GM12878 (cell line): ENCODE results near the gene FSIP1. TPM values are rescaled to one million over a fixed set of nuclear protein-coding genes. Genes with fewer than 3 reads are reported as not detected.

Experiments
- ATAC-seq: fragments of 200-7000 bp; cut with Tn5 transposase; 3 replicates; pipeline ENCODE4 v1.9.1; 2020; ENCODE audit warnings: mild to moderate bottlenecking, moderate library complexity
- BruUV-seq: library from RNA; stranded (reverse); fragments of 400-500 nt; replicated peaks from 2 replicates; lab custom pipeline; 2021; lab: Mats Ljungman, UMichigan
- CTCF ChIA-PET: fragments of 300-600 bp; sonication (Branson Sonifier 250); formaldehyde crosslinking; extraction: SDS; loops from one replicate; lab custom pipeline; 2021; ENCODE audit warnings: inconsistent platforms; lab: Yijun Ruan, JAX
- POLR2A ChIA-PET: fragments of 350-600 bp; formaldehyde crosslinking; extraction: SDS; loops from one replicate; lab custom pipeline; 2021; ENCODE audit warnings: inconsistent platforms; lab: Charles Lee
- RAD21 ChIA-PET: fragments of 300-600 bp; sonication (Branson Sonifier 250); formaldehyde crosslinking; loops from one replicate; lab custom pipeline; 2023; ENCODE audit warnings: antibody characterized with exemption; ENCODE audit not compliant: unreplicated experiment; lab: Charles Lee
- SMC1A ChIA-PET: fragments of 300-600 bp; sonication (Branson Sonifier 250); formaldehyde crosslinking; loops from one replicate; lab custom pipeline; 2023; ENCODE audit not compliant: unreplicated experiment, uncharacterized antibody; lab: Charles Lee
- DNase-seq: peaks from one replicate; pipeline ENCODE4 v3.0.0-alpha.2; 2011; ENCODE audit warnings: low read depth, low spot score
- FAIRE-seq: peaks from 3 replicates; lab custom pipeline; 2011; peaks lifted over from hg19 to GRCh38; lab: Jason Lieb, UNC
- H2AFZ ChIP-seq: 2 replicates; pipeline ENCODE4 v1.6.0; 2011; ENCODE audit warnings: low read depth, low read length, control low read depth; ENCODE audit not compliant: control insufficient read depth
- H3K27ac ChIP-seq: 2 replicates; pipeline ENCODE4 v1.5.1; 2011; ENCODE audit warnings: control low read depth; ENCODE audit not compliant: control insufficient read depth, insufficient read depth
- H3K27me3 ChIP-seq, 2 experiments: replicated peaks in 1 of 2; 2 replicates each; pipeline versions ENCODE4 v1.6.0 to v1.6.1; 2011; ENCODE audit warnings: low read length in 1 of 2; ENCODE audit not compliant: control insufficient read depth in 2 of 2, insufficient read depth in 2 of 2
- H3K36me3 ChIP-seq, 2 experiments: 2 replicates each; pipeline ENCODE4 v1.5.1; 2011; ENCODE audit warnings: low read length in 1 of 2; ENCODE audit not compliant: control insufficient read depth in 2 of 2, insufficient read depth in 2 of 2
- H3K4me1 ChIP-seq: 2 replicates; pipeline ENCODE4 v1.6.1; 2011; ENCODE audit warnings: mild to moderate bottlenecking, low read length, moderate library complexity, mixed read lengths; ENCODE audit not compliant: control insufficient read depth, insufficient read depth
- H3K4me2 ChIP-seq: 2 replicates; pipeline ENCODE4 v1.6.0; 2011; ENCODE audit warnings: control low read depth; ENCODE audit not compliant: control insufficient read depth, insufficient read depth
- H3K4me3 ChIP-seq: fragments of 200-600 bp; sonication (generic); 2 replicates; pipeline ENCODE4 v1.5.1; 2016
- H3K79me2 ChIP-seq: 2 replicates; pipeline ENCODE4 v1.6.0; 2011; ENCODE audit warnings: low read length; ENCODE audit not compliant: control insufficient read depth, insufficient read depth
- H3K9ac ChIP-seq: 2 replicates; pipeline ENCODE4 v1.8.0; 2011; ENCODE audit warnings: low read length, control low read depth, mixed read lengths; ENCODE audit not compliant: control insufficient read depth, insufficient read depth
- H3K9me3 ChIP-seq: replicated peaks from 3 replicates; pipeline ENCODE4 v1.5.1; 2011; ENCODE audit warnings: mild to moderate bottlenecking, low read length; ENCODE audit not compliant: control insufficient read depth, insufficient read depth
- H4K20me1 ChIP-seq: 2 replicates; pipeline ENCODE4 v1.6.0; 2011; ENCODE audit not compliant: control insufficient read depth, insufficient read depth
- E2F8 ChIP-seq: fragments of 450-650 bp; IDR thresholded peaks from 2 replicates; pipeline ENCODE4 v1.6.1; 2018; ENCODE audit warnings: mild to moderate bottlenecking, low read depth, moderate library complexity; ENCODE audit not compliant: partially characterized antibody
- ESRRA ChIP-seq: IDR thresholded peaks from 2 replicates; pipeline ENCODE4 v1.6.1; 2012; ENCODE audit warnings: mild to moderate bottlenecking, low read length, improper control_type of control experiment
- MEF2B ChIP-seq: fragments of 450-650 bp; IDR thresholded peaks from 2 replicates; pipeline ENCODE4 v1.6.1; 2018; ENCODE audit warnings: mild to moderate bottlenecking, moderate library complexity; ENCODE audit not compliant: partially characterized antibody, poor library complexity, severe bottlenecking
- MXI1 ChIP-seq: fragments of 150-350 bp; IDR thresholded peaks from 2 replicates; pipeline ENCODE4 v1.6.1; 2011; ENCODE audit warnings: low read depth, mild to moderate bottlenecking, inconsistent platforms, low read length, improper control_type of control experiment
- NR2C1 ChIP-seq: fragments of 450-650 bp; IDR thresholded peaks from 2 replicates; pipeline ENCODE4 v1.6.1; 2017; ENCODE audit warnings: antibody characterized with exemption, mild to moderate bottlenecking, moderate library complexity
- PAX5 ChIP-seq: IDR thresholded peaks from 2 replicates; pipeline ENCODE4 v1.6.1; 2011; ENCODE audit warnings: low read depth, low read length, borderline replicate concordance
- PAX8 ChIP-seq: fragments of 450-650 bp; IDR thresholded peaks from 2 replicates; pipeline ENCODE4 v1.6.1; 2017; ENCODE audit warnings: mild to moderate bottlenecking, moderate library complexity
- PKNOX1 ChIP-seq: fragments of 450-650 bp; IDR thresholded peaks from 2 replicates; pipeline ENCODE4 v1.6.1; 2016; ENCODE audit warnings: mild to moderate bottlenecking
- POLR2AphosphoS2 ChIP-seq: IDR thresholded peaks from 2 replicates; pipeline ENCODE4 v1.6.1; 2011; ENCODE audit warnings: low read depth, mild to moderate bottlenecking, low read length, improper control_type of control experiment, moderate library complexity
- RELB ChIP-seq: fragments of 450-650 bp; IDR thresholded peaks from 2 replicates; pipeline ENCODE4 v1.6.1; 2017; ENCODE audit warnings: low read depth, mild to moderate bottlenecking, moderate library complexity
- RFX5 ChIP-seq: IDR thresholded peaks from 2 replicates; pipeline ENCODE4 v1.6.1; 2011; ENCODE audit warnings: low read depth, low read length, improper control_type of control experiment
- SIN3A ChIP-seq: IDR thresholded peaks from 2 replicates; pipeline ENCODE4 v1.6.1; 2012; ENCODE audit warnings: low read depth, low read length, improper control_type of control experiment
- SIX5 ChIP-seq: IDR thresholded peaks from 2 replicates; pipeline ENCODE4 v1.6.1; 2011; ENCODE audit warnings: mild to moderate bottlenecking, low read depth, low read length, moderate library complexity; ENCODE audit not compliant: severe bottlenecking
- SKIL ChIP-seq: fragments of 450-650 bp; IDR thresholded peaks from 2 replicates; pipeline ENCODE4 v1.6.1; 2017; ENCODE audit warnings: mild to moderate bottlenecking, low read depth, inconsistent platforms; ENCODE audit not compliant: poor library complexity, severe bottlenecking
- SRF ChIP-seq, 2 experiments: IDR thresholded peaks; 2 replicates each; pipeline ENCODE4 v1.6.1; 2011; ENCODE audit warnings: low read depth in 2 of 2, low read length in 2 of 2, mild to moderate bottlenecking in 1 of 2, moderate library complexity in 1 of 2
- TBL1XR1 ChIP-seq: IDR thresholded peaks from 2 replicates; pipeline ENCODE4 v1.6.1; 2012; ENCODE audit warnings: low read depth, low read length, improper control_type of control experiment
- YY1 ChIP-seq: IDR thresholded peaks from 2 replicates; pipeline ENCODE4 v1.6.1; 2011; ENCODE audit warnings: low read depth, mild to moderate bottlenecking, low read length
- ZNF207 ChIP-seq: fragments of 450-650 bp; IDR thresholded peaks from 2 replicates; pipeline ENCODE4 v1.6.1; 2014; ENCODE audit warnings: antibody characterized with exemption, mild to moderate bottlenecking, borderline replicate concordance
- WGBS: methylation state at CpG from one replicate; pipeline ENCODE4 v1.1.6; 2016; ENCODE audit warnings: low lambda C conversion rate; ENCODE audit not compliant: insufficient replicate concordance, insufficient coverage; ENCODE audit errors: missing lambda C conversion rate; 5-methylcytosine and 5-hydroxymethylcytosine counted together
- in situ Hi-C: fragments of 300-500 bp; cut with MboI; formaldehyde crosslinking; loops from 9 replicates; pipeline ENCODE4 v1.14.3; 2018; ENCODE audit warnings: mixed read lengths
- intact Hi-C: fragments of 100-400 bp; cut with micrococcal nuclease; formaldehyde crosslinking; loops from one replicate; pipeline ENCODE4 v1.14.2; 2022; ENCODE audit not compliant: unreplicated experiment
- polyA plus RNA-seq, 11 experiments: library from polyadenylated mRNA; depleted of rRNA in 4 of 11; unstranded in 6 of 11; stranded (reverse) in 5 of 11; fragments of >200 nt; fragmentation: Nextera tagmentation in 4 of 11; fragmentation: Illumina TruSeq in 1 of 11; extraction: Ambion mirVana in 4 of 11; extraction: Trizol in 1 of 11; gene quantifications; 1 replicate in 1 of 11; 2 replicates in 10 of 11; pipeline versions ENCODE4 v1.2.1 to v1.2.3, GENCODE V29; 2011 to 2016; ENCODE audit warnings: inconsistent platforms in 2 of 11, missing spikeins in 2 of 11, low read depth in 1 of 11
- total RNA-seq, 4 experiments: library from RNA; depleted of rRNA in 3 of 4; stranded (reverse); fragments of >200 nt in 3 of 4; fragmentation: Illumina TruSeq in 1 of 4; extraction: Trizol in 1 of 4; gene quantifications; 2 replicates each; pipeline versions ENCODE4 v1.2.1 to v1.2.3, GENCODE V29; 2013 to 2021

Gene FSIP1
- total and polyA plus RNA-seq, 10 of the 15 experiments (the other 5 are each of a cell fraction or from before 2014, with no cell fraction given), result 0.15 to 0.67 (median 0.35) TPM

GRCh38 chr15:39646425-39646824 is 136.2 kb downstream of the FSIP1 start:
- Histone ChIP-seq H3K4me1 (no peaks in the 10 kb centered on the region), H3K36me3 (no peaks in the 10 kb centered on the region), H3K27ac (no peak overlapping the region), H2AFZ (no peak overlapping the region), H3K9ac (no peak overlapping the region), H3K9me3 (no peaks in the 10 kb centered on the region), H4K20me1 (no peaks in the 10 kb centered on the region), H3K4me2 (no peak overlapping the region), H3K27me3 (peaks cover 0 to 1% of the 10 kb centered on the region in 2 experiments; a peak in 1 of 4 replicates), H3K4me3 (no peak overlapping the region), H3K79me2 (no peaks in the 10 kb centered on the region)
- no peak for FAIRE-seq
- ChIA-PET SMC1A (no interaction called here), CTCF (no interaction called here), RAD21 (interaction anchor here (0.9 kb wide), 1 partner anchor 64 kb away, joined by 3 read pairs; no protein-coding TSS in a partner anchor), POLR2A (no interaction called here)
- DNase-seq, result no peak
- intact Hi-C loops (no loop called here), in situ Hi-C loops (no loop called here)
- no TSS peak for BruUV-seq
- WGBS, result 40% methylated on average over 3 of the region's 5 CpGs
- no peak for TF ChIP-seq PKNOX1
- no peak for TF ChIP-seq RELB
- TF ChIP-seq SIN3A, result no peak
- no peak for TF ChIP-seq MXI1
- no peak for TF ChIP-seq POLR2AphosphoS2
- TF ChIP-seq SIX5, result no peak
- TF ChIP-seq NR2C1, result no peak
- no peak for TF ChIP-seq ZNF207
- no peak for TF ChIP-seq MEF2B
- TF ChIP-seq SRF (IDR thresholded peaks at IDR 0.05; ENCODE audit: low read depth in 2 of 2, low read length in 2 of 2), result no peak
- TF ChIP-seq PAX8, result no peak
- TF ChIP-seq YY1, result no peak
- TF ChIP-seq ESRRA, result no peak
- TF ChIP-seq E2F8, result no peak
- TF ChIP-seq SKIL, result no peak
- no peak for TF ChIP-seq TBL1XR1
- no peak for TF ChIP-seq PAX5
- no peak for TF ChIP-seq RFX5
- ATAC-seq, result no peak
